Measurements from ENCODE around the gene HSFX2.
"Not testable (repeated sequence)": the region's sequence is repeated elsewhere in the genome, so short reads cannot be mapped to it uniquely, and the experiment has no call there.

The HSFX2 gene

DNA sequence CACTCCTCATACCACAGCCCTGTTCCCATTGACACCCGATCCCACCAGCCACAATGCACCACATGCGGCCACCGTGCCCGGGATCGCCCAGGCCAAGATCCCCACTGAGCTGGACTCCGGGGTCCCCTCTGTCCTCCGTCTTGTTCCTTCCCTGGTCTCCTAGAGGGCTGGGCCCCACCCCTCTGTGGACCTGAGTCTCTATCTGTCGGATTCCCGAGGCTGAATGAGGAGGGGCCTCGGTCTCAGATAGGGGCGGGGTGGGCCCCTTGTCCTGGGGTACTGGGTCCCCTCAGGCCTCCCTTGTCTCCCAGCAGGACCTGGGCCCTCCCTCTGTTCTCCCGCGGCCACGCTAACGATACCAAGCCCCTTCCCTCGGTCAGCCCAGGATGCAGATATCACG is 9.5 kb downstream of the HSFX2 start:
- not testable (repeated sequence) for DNase-seq

DNA sequence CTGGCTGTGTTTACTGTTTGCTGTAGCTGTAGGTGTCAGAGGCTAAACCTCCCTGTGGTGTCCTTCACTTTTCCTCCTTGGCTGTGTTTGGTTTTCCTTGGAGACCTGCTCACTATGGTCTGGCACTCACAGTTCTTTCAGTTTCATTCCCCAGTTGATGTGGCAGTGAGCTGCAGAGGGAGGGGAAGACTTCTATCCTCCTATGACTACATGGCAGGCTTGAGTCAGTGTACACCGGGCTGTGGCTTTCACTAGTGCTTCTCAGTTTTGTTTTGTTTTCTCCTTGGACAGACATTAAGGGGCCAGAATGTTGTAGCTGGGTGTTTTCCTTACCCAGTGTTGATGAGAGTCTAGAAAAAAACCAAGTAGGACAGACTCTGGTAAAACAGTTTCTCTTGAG is 21.7 kb downstream of the HSFX2 start:
- not testable (repeated sequence) for DNase-seq

DNA sequence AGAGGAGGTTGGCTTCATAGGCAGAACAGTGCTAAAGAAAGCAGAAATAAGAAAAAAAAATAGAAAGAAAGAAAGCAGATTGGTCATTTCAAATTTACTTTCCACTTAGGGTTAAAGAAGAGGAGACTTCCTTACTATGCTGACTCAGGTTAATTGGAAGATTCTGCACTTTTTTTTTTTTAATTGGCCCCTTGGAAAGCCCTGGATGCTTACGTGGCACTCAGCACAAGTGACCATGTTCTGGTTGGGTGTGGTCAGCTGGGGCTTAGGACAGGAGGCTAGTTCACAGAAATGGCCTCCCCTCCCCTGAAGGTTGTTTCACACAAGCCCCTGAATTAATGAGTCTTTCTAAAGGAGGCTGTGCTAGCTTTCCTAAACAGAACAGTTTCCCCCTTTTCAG is 22.4 kb downstream of the HSFX2 start:
- no peak for DNase-seq

DNA sequence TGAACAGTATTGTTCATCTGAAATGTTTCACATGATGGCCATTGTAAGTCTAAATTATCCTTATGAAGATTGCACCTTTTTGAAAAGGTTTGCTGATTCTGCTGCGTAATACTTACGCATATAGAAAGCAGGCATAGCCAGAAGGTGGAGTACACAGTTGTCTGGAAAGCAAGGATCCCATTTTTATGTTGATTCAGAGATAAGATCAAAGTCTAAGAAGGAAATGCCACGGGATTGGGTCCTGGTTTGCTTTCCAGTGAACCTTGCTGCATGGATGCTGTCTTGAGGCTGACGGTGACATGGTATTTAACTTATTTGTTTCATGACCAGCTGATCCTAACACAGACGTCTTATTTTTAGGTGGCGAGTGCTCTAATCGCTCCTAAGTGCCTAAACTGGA is 23.3 kb downstream of the HSFX2 start:
- no peak for DNase-seq

DNA sequence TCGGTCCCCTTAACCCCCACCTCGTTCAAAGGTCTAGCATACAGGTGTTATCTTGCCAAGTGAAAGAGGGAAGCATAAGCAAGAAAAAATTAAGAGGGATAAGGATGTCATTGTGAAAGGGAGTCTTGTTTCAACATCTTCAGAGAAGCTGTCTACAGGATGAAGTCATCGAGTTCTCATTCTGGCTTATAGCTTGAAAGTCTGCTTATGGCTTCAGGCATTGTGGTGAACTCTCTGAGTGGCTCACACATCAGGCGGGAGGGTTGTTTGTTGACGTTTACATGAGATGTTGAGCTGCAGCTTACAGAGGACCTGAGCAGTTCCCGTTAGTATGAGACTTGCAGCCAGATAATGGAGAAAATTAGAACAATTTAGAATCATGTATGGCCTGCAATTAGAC is 24.4 kb downstream of the HSFX2 start:
- peak; percentile 18 for DNase-seq

DNA sequence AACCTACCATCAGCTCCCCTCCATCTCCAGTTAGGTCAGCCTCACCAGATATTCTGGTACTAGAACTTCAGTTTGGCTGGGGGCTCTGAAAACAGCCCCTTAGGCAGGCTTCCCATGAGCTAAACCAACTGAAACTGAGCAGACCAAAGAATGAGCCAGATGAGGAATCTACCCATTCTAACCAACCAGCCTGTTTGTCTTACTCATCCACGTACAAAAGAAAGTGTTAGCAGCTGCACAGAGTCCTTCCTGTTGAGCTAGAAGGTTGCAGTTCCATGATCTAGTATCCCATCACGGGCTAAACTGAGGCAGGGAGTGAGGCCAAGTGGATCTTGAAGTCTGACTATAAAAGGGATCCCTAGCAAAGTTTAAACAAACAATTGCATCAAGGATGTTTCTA is 25.3 kb downstream of the HSFX2 start:
- no peak for DNase-seq

DNA sequence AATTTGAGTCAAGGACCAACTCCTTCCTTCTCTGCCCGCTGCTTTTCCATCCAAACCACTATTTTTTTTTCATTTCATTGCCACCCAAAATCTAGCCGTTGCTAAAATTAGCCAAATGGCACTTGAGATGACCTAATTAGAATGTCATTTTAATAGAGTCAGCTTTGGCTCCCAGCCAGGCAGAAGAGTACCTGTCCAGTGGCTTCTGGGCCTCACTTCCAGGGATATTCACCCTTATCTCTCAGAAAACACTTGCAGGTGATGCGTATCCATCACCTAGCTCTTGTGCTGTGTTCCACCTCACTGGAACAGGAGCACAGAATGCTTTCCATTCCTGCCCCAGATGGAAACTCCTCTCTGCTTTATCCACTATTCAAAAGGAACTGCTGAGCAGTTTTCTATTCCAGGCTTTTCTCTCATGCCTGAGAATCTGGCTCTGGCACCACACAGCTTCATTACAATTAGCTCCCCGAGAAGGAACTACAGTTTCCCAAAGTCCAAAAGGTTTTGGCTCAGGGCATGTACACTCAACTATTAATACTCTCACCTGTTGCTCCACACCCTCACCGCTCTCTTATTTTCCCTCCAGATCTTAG is 26.3 kb downstream of the HSFX2 start:
- no peak for DNase-seq

DNA sequence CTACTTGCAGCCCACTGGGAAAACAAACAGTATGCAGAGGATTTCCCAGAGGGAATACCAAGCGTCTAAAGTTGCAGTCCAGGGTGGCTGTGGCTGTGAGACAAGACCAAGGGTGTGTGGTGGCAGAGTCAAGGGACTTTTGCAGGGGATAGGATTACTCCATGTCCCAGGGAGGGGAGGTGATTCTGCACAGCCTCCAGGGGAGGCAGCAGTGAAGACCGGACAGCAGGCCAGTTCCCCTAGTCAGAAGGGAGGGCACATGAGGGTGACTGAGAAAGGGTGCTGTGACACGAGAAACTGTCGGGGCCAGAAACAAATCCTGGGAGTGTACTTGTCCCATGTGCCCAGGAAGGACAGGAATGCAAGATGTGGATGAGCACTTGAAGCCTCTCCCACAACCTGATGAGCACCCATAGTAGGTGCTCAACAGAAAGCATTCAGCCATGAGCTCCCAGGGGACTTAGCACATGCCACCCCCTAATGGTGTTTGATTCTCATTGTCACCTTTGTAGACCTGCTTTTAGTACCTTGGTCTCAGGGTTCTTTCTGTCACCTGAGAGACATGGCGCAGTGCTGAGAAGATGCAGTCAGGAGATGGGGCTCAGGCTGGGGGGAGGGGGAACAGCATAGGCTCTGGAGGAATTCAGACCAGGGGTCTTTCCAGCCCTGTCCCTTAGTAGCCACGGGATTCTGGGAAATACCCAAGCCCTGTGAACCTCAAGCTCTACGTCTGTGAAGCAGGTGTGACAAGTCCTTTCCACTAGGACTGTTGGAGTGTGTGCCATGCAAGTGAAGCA is 27.3 kb downstream of the HSFX2 start:
- DNase-seq: no peak

DNA sequence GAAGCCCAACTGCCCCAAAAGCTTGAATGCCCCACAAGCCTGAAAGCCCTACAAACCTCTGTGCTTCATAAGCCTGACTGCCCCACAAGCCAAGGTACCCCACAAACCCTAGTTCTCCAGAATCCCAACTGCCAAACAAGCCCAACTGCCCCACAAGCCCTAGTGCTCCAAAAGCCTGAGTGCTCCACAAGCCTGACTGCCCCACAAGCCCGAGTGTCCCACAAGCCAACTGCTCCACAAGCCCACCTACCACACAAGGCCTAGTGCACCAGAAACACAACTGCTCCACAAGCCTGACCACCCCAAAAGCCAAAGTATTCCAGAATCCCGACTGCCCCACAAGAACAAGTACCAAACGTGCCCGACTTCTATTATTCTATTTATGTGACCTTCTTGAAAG is 31.8 kb downstream of the HSFX2 start:
- no peak for DNase-seq

DNA sequence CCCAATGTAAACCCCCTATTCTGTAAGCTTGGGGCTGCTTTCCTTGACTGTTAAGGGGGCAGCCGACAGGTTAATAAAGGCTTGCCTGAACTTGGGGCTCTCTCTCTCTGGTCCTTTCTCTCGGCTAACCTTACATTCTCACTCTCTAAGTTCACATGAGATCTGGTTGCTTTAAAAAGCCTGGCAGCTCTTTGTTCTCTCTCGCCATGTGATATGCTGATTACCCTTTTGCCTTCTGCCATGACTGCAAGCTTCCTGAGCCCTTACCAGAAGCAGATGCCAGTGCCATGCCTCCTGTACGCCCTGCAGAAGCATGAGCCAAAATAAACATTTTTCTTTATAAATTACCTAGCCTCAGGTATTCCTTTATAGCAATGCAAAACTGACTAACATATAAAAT is 39.9 kb downstream of the HSFX2 start:
- not testable (repeated sequence) for DNase-seq

DNA sequence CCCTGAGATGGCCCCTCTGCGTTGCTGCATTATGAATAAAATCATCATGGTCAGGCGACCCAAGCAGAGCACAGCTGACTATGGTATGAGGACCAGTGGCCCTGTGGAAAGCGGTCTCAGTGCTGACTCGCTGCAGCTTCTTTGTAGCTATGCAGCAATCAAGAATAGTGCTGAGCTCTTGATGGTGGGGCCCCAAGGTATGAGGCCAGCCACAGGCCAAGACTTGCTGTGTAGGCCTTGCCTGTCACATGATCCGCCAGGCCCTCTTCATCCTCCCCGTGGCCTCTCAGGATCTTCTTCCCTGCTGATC is 43.2 kb downstream of the HSFX2 start:
- DNase-seq: not testable (repeated sequence)

DNA sequence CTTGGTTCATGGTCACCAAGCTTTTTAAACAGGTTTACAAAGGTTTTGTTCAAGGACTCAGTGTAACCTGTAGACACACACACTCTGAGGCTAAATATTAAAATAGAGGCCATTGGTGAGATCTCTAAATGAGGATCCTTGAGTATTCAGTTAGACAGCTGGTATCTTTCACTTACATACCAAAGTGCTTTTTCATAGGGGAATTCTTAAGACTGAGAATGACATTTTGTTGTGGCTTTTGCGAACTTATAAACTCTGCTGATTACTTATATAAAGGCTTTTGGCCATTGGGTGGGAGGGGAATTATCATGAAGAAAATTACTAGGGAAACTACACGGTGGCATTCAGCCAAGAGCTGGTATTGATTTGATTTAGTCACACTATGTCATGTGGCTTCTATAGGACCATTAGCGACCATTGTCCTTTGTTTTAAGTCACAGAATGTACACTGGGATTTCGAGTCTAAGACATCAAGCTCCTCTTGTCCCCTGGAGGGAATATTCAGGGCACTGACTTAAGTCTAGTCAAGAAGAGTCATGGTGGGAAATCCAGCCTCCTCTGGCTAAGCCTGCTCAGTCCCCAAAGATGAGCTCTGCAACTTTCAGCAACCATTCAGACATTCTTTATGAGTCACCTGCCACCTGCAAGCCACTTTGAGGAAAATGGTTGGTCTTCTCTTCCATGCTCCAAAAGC is 43.7 kb downstream of the HSFX2 start:
- DNase-seq: not testable (repeated sequence)

DNA sequence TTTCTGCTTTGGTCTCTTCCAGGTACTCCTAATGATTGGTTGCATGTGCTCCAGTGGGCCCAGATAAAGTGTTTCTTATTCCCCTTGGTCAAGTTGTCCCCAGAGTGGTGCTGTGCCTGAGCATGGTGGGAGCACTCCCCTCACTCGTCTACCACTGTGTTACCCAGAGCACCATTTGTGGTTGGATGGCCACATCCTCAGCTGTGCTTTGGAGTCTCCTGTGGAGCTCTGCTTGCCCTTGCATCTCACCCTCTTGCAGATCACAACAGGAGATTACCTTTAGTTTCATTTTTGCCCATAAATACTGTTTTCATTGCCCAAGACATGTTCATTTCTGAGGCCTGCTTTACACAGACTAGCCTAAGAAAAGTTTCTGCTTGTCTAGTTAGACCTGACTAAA is 44.7 kb downstream of the HSFX2 start:
- not testable (repeated sequence) for DNase-seq

DNA sequence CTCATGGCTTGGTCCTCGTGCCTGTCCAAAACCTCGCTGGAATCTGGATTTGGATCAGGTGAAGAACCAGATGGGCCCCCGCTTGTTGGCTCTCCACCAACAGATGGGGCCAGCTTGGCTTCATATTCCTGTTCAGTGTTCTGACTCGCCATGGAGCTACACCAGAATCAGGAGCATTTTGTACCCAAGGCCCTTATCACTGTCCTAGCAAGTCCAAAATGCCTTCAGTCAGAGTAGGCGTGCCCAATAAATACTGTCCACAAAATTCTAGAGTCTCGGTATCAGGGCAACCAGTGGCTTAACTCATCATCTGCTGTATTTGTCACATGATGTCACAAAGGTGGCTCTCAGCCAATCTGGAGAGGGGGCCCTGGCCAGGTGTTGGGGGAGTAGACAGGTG is 45.4 kb downstream of the HSFX2 start, which contains the start of gene HSFX3:
HSFX3 (minus strand) TSS at position 224 of the 400 bp plus-strand sequence; CDS start at position 152, 72 bp downstream.
- not testable (repeated sequence) for DNase-seq

DNA sequence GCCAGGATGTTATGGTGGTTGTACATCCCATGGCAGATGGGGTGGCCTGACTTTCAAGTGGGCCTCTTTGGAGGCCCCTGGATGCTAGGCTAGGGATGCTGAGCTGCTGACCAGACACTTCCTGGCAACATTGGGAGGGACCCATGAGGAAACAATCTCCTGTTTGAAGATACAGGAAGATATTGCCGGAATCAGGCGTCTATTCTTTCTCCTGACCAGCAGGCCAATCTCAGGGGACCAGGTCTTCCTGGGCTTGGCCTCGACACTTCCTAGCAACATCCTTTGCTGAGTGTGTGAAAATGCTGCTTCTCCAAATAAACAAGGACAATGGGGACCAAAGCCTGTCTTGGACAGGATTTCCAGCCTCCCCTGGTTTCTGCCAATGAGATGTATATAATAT is 47.3 kb downstream of the HSFX2 start:
- not testable (repeated sequence) for DNase-seq

DNA sequence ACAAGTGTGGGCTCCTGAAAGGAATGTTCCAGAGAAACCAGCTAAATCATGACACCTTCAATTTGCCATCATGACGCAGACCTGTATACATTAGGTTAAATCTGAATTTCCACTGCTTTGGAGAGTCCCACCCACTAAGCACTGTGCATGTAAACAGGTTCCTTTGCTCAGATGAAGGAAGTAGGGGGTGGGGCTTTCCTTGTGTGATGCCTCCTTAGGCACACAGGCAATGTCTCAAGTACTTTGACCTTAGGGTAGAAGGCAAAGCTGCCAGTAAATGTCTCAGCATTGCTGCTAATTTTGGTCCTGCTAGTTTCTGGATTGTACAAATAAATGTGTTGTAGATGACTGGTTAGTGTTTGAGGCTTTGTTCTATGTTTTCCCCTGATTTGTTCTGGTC is 48.2 kb downstream of the HSFX2 start:
- DNase-seq: not testable (repeated sequence)

DNA sequence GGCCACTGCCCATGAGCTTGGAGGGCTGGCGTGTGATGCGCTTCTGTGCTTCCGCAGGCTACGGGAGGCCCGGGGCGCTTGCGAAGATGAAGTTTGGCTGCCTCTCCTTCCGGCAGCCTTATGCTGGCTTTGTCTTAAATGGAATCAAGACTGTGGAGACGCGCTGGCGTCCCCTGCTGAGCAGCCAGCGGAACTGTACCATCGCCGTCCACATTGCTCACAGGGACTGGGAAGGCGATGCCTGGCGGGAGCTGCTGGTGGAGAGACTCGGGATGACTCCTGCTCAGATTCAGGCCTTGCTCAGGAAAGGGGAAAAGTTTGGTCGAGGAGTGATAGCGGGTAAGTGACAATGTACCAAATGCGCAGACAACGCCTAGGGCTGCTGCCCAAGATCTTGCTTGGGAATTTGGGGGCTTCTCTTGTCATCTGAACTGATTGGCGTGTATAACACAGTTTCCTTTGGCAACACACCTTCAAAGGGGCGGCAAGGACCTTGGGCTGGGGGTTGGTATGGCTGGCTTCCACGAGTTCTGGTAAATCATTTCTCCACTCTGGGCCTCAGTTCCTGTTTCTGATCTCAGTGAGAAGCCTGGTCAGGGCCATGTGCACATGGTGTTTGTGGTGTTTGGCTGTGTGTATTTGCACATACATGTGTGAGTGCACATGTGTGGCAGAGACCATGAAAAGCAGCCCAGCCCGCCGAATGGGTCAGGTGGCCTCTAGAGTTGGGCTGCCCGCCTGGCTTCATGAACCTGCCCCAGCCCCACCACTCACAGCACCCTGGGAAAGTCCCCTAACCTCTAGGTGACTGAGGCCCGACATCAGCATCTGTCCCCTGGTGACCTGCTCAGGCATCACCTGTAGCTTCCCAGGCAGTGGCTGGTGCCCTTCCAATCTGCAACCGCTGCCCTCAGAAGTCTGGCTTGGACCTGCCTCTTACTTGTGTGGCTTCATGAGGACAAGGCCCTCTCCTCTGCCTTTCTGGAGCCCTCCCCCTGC is 49.3 kb downstream of the HSFX2 start:
- DNase-seq: peak; percentile 4
